GM12878 (cell line): ENCODE data around the gene ZNF107.

ENCODE experiments used
- CREB1 ChIP-seq: IDR thresholded peaks from 2 replicates; pipeline ENCODE4 v1.6.1; 2012; ENCODE audit warnings: low read depth, mild to moderate bottlenecking, inconsistent platforms
- TAF1 ChIP-seq: IDR thresholded peaks from 2 replicates; pipeline ENCODE4 v1.6.1; 2011; ENCODE audit warnings: mild to moderate bottlenecking, low read depth, low read length, borderline replicate concordance
- TF ChIP-seq, protein P1 (sequence below): IDR thresholded peaks from 2 replicates; pipeline ENCODE4 v1.6.1; 2012; ENCODE audit warnings: low read depth, low read length, improper control_type of control experiment

DNA sequence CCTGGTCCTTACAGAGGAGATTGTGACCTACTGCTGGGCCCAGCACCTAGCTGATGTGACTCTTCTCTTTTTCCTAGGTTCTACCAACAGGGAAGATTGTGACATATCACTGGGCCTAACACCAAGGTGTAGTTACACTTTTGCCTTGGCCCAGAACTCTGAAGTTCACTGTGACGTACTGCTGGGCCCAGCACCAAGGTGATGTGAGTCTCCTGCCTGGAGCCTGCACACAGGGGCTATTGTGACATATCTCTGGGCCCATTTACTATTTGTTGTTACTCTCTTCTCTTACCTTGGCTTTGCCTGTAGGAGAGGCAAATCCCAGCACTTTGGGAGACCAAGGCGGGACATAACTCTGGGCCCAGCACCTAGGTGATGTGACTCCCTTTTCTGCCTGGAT is 23.1 kb upstream of the ZNF107 start:
- TF ChIP-seq TAF1: no peak
- TF ChIP-seq, protein P1, sequence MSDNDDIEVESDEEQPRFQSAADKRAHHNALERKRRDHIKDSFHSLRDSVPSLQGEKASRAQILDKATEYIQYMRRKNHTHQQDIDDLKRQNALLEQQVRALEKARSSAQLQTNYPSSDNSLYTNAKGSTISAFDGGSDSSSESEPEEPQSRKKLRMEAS: no peak
- no peak for TF ChIP-seq CREB1
